ENCODE measurements around the gene ZNHIT3. TPM values are rescaled to one million over a fixed set of nuclear protein-coding genes. Genes with fewer than 3 reads are reported as not detected.

ZNHIT3 gene
- total RNA-seq, 6 experiments from 2014 or later = 26.7 to 32.2 (median 29.6) TPM

DNA sequence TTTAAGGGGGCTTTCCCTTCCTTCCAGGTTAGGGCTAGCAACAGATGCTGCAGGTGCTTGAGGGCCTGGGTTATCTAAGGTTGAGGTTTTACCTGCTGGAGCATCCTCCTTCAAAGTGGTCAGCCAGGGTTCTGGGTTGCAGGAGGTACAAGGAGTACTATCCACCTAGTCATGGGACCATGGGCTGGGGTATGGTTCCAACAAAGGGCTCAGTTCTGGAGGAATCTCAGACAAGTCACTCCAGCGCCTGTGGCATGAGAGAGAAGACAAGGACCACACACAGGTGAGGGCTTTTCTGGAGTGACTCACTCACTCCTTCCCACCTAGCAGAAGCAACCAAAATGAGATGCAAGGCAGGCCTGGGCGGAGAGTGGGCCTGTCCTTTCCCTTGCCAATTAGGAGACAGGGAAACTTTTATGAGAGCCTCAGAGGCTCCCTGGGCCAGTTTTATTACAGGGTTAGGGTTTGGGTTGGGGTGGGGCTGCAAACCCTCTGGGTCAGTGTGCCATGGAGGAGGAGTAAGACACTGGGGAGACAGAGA lies 46.0 kb downstream of the ZNHIT3 start:
- Mint-ChIP-seq H3K4me1 (ENCODE audit: low read depth) (peaks cover 33% of the 10 kb centered on the region), H3K27me3 (ENCODE audit: insufficient read depth) (peaks cover 2% of the 10 kb centered on the region; the same call in 1 of the 2 replicates), H3K36me3 (ENCODE audit: low read depth) (peaks cover 42% of the 10 kb centered on the region), H3K9me3 (peaks cover 6% of the 10 kb centered on the region), H3K4me3 (no peak overlapping the region; the same call in 1 of the 2 replicates), H3K27ac (0 out of 2 replicates have a peak overlapping the region, but pooled peaks have one; percentile 18)
- TF ChIP-seq CTCF (IDR thresholded peaks at IDR 0.05) = no peak
- no peak for DNase-seq

GRCh38 chr17:36533935-36534839 lies 47.7 kb downstream of the ZNHIT3 start:
- peak; percentile 81 for TF ChIP-seq CTCF (IDR thresholded peaks at IDR 0.05)
- Mint-ChIP-seq H3K4me1 (ENCODE audit: low read depth) (peaks cover 25% of the 10 kb centered on the region), H3K4me3 (peak overlapping the region; percentile 95), H3K27me3 (ENCODE audit: insufficient read depth) (peaks cover 2% of the 10 kb centered on the region; the same call in 1 of the 2 replicates), H3K27ac (peak overlapping the region; percentile 99), H3K9me3 (peaks cover 6% of the 10 kb centered on the region), H3K36me3 (ENCODE audit: low read depth) (peaks cover 43% of the 10 kb centered on the region)
- DNase-seq = peak; percentile 43

- peaks cover 48% of the 10 kb centered on the region for H3K36me3 Mint-ChIP-seq (ENCODE audit: low read depth)
- peaks cover 6% of the 10 kb centered on the region for H3K9me3 Mint-ChIP-seq
- peak within 1 kb of the TSS; percentile 99 for H3K27ac Mint-ChIP-seq
These were observed 48.6 kb downstream of the ZNHIT3 start, which contains the start of the genes MYO19 and PIGW for GRCh38 chr17:36534840-36535668. TSS of gene MYO19 (minus strand) at chr17:36534868. CDS start at chr17:36532538, 2,330 bp downstream. TSS of gene PIGW (plus strand) at chr17:36534987. CDS start at chr17:36537102, 2,115 bp downstream.

GRCh38 chr17:36535669-36536081 lies 49.2 kb downstream of the ZNHIT3 start:
- Mint-ChIP-seq H3K9me3 (peaks cover 6% of the 10 kb centered on the region), H3K27ac (peak overlapping the region; percentile 99), H3K4me1 (ENCODE audit: low read depth) (peaks cover 18% of the 10 kb centered on the region), H3K4me3 (peak overlapping the region; percentile 95), H3K27me3 (ENCODE audit: insufficient read depth) (peaks cover 2% of the 10 kb centered on the region; the same call in 1 of the 2 replicates), H3K36me3 (ENCODE audit: low read depth) (peaks cover 49% of the 10 kb centered on the region)
- DNase-seq = no peak
- no peak for TF ChIP-seq CTCF (IDR thresholded peaks at IDR 0.05)

More at GRCh38 chr17:36534840-36535668, 48.6 kb downstream of the ZNHIT3 start, which contains the start of the genes MYO19 and PIGW:
- peaks cover 2% of the 10 kb centered on the region; the same call in 1 of the 2 replicates for H3K27me3 Mint-ChIP-seq (ENCODE audit: insufficient read depth)
- H3K4me1 Mint-ChIP-seq (ENCODE audit: low read depth) = peaks cover 18% of the 10 kb centered on the region
- peak; percentile 81 for DNase-seq
- peak within 1 kb of the TSS; percentile 95 for H3K4me3 Mint-ChIP-seq
- TF ChIP-seq CTCF (IDR thresholded peaks at IDR 0.05) = 0 out of 2 replicates have a peak, but pooled peaks have one; percentile 18

- Mint-ChIP-seq H3K27ac (no peak overlapping the region), H3K4me1 (ENCODE audit: low read depth) (peaks cover 4% of the 10 kb centered on the region; the same call in 1 of the 2 replicates), H3K9me3 (peaks cover 5% of the 10 kb centered on the region), H3K4me3 (no peak overlapping the region), H3K27me3 (ENCODE audit: insufficient read depth) (peaks cover 7% of the 10 kb centered on the region), H3K36me3 (ENCODE audit: low read depth) (peaks cover 32% of the 10 kb centered on the region)
- no peak for DNase-seq
- no peak for TF ChIP-seq CTCF (IDR thresholded peaks at IDR 0.05)
These were observed 54.2 kb downstream of the ZNHIT3 start for GRCh38 chr17:36540696-36541095.

All from HFFc6 (cell line).